Prostate gland (tissue), 2 donors: ENCODE data around the gene MYBBP1A.

Source experiments
- POLR2A ChIP-seq: fragments of 450-650 bp; IDR thresholded peaks from one replicate; pipeline ENCODE4 v1.6.1; 2016; ENCODE audit warnings: antibody characterized with exemption, mild to moderate bottlenecking
- POLR2AphosphoS5 ChIP-seq: sonication (generic); formaldehyde crosslinking; IDR thresholded peaks from one replicate; pipeline ENCODE4 v1.6.1; 2017; ENCODE audit warnings: antibody characterized with exemption
- TF ChIP-seq, protein P1 (sequence below), 4 experiments: fragments of 200-600 bp in 2 of 4; fragments of 450-650 bp in 2 of 4; sonication (generic) in 2 of 4; IDR thresholded peaks; 1 replicate in 3 of 4; 2 replicates in 1 of 4; pipeline ENCODE4 v1.5.1; 2016 to 2019; ENCODE audit warnings: antibody characterized with exemption in 4 of 4, mild to moderate bottlenecking in 2 of 4, moderate library complexity in 2 of 4

- TF ChIP-seq, protein P1, sequence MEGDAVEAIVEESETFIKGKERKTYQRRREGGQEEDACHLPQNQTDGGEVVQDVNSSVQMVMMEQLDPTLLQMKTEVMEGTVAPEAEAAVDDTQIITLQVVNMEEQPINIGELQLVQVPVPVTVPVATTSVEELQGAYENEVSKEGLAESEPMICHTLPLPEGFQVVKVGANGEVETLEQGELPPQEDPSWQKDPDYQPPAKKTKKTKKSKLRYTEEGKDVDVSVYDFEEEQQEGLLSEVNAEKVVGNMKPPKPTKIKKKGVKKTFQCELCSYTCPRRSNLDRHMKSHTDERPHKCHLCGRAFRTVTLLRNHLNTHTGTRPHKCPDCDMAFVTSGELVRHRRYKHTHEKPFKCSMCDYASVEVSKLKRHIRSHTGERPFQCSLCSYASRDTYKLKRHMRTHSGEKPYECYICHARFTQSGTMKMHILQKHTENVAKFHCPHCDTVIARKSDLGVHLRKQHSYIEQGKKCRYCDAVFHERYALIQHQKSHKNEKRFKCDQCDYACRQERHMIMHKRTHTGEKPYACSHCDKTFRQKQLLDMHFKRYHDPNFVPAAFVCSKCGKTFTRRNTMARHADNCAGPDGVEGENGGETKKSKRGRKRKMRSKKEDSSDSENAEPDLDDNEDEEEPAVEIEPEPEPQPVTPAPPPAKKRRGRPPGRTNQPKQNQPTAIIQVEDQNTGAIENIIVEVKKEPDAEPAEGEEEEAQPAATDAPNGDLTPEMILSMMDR (IDR thresholded peaks at IDR 0.05): no peak
- TF ChIP-seq POLR2A (no peak), POLR2AphosphoS5 (no peak)
Observed at GRCh38 chr17:4537451-4538235, 17.5 kb downstream of the MYBBP1A start.
